ENCODE results near the gene ZYX.

GRCh38 chr7:143334244-143334643 is 46.9 kb upstream of the ZYX start:
- TF ChIP-seq, protein P1, sequence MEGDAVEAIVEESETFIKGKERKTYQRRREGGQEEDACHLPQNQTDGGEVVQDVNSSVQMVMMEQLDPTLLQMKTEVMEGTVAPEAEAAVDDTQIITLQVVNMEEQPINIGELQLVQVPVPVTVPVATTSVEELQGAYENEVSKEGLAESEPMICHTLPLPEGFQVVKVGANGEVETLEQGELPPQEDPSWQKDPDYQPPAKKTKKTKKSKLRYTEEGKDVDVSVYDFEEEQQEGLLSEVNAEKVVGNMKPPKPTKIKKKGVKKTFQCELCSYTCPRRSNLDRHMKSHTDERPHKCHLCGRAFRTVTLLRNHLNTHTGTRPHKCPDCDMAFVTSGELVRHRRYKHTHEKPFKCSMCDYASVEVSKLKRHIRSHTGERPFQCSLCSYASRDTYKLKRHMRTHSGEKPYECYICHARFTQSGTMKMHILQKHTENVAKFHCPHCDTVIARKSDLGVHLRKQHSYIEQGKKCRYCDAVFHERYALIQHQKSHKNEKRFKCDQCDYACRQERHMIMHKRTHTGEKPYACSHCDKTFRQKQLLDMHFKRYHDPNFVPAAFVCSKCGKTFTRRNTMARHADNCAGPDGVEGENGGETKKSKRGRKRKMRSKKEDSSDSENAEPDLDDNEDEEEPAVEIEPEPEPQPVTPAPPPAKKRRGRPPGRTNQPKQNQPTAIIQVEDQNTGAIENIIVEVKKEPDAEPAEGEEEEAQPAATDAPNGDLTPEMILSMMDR (optimal IDR thresholded peaks at IDR 0.05 in 1 of 3, IDR thresholded peaks at IDR 0.05 in 1 of 3, conservative IDR thresholded peaks at IDR 0.05 in 1 of 3; ENCODE audit: extremely low read depth in 1 of 3, insufficient read depth in 2 of 3, low read length in 3 of 3): no peak
- TF ChIP-seq EZH2 (IDR thresholded peaks at IDR 0.05; ENCODE audit: low read length): no peak
